Gastrocnemius medialis (tissue), 4 donors: Measurements from ENCODE around the gene DIP2C. TPM values are rescaled to one million over a fixed set of nuclear protein-coding genes. Genes with fewer than 3 reads are reported as not detected.

Source experiments
- ATAC-seq, 2 donors: fragments of 150-250 bp; one replicate each; pipeline ENCODE4 v1.9.1; 2016
- DNase-seq, 2 donors: peaks; one replicate each; pipeline ENCODE4 v3.0.0-alpha.2; 2019
- H3K27ac ChIP-seq, 4 donors: fragments of 200-600 bp; sonication (generic); 1 replicate in 1 of 4; 2 replicates in 3 of 4; pipeline ENCODE4 v1.5.1; 2016 to 2018; ENCODE audit warnings: mild to moderate bottlenecking in 2 of 4, moderate library complexity in 1 of 4
- H3K27me3 ChIP-seq, 3 donors: fragments of 200-600 bp; sonication (generic) in 2 of 3; 1 replicate in 1 of 3; 2 replicates in 2 of 3; pipeline versions ENCODE4 v1.5.1 to v1.6.0; 2016 to 2019; ENCODE audit warnings: mild to moderate bottlenecking in 1 of 3, moderate library complexity in 1 of 3
- H3K36me3 ChIP-seq, 2 donors: fragments of 200-600 bp; sonication (generic) in 1 of 2; one replicate each; pipeline ENCODE4 v1.5.1; 2017 to 2018
- H3K4me1 ChIP-seq, 2 donors: fragments of 200-600 bp; sonication (generic) in 1 of 2; one replicate each; pipeline ENCODE4 v1.5.1; 2016 to 2017; ENCODE audit warnings: mild to moderate bottlenecking in 2 of 2
- H3K4me3 ChIP-seq, 4 donors: fragments of 200-600 bp; sonication (generic) in 3 of 4; 1 replicate in 1 of 4; 2 replicates in 3 of 4; pipeline ENCODE4 v1.5.1; 2016 to 2019; ENCODE audit warnings: mild to moderate bottlenecking in 2 of 4
- H3K9me3 ChIP-seq, 3 donors: fragments of 200-600 bp; sonication (generic) in 2 of 3; 1 replicate in 1 of 3; 2 replicates in 2 of 3; pipeline ENCODE4 v1.5.1; 2016 to 2019
- POLR2A ChIP-seq, 2 donors: fragments of 450-650 bp; IDR thresholded peaks; one replicate each; pipeline ENCODE4 v1.6.1; 2017; ENCODE audit warnings: antibody characterized with exemption in 2 of 2, mild to moderate bottlenecking in 2 of 2, moderate library complexity in 2 of 2
- in situ Hi-C, 4 donors: fragments of 200-750 bp; cut with MboI; loops; one replicate each; pipeline versions ENCODE4 v1.15.0 to v1.8.0; 2017; ENCODE audit warnings: low sequenced_read_pairs in 4 of 4
- intact Hi-C: fragments of 100-400 bp; cut with DNase I; formaldehyde crosslinking; loops from one replicate; pipeline ENCODE4 v1.15.1; 2023; ENCODE audit warnings: low total_unique reads
- total RNA-seq, 4 donors: library from RNA; depleted of rRNA; stranded (reverse); fragments of >200 nt; gene quantifications; one replicate each; pipeline versions ENCODE4 v1.1.0 to v1.2.3, GENCODE V29; 2016
- TF ChIP-seq, protein P1 (sequence below), 5 experiments: fragments of 450-650 bp in 3 of 5; fragments of 200-600 bp in 2 of 5; sonication (generic) in 2 of 5; IDR thresholded peaks in 4 of 5; conservative IDR thresholded peaks in 1 of 5; 1 replicate in 4 of 5; 2 replicates in 1 of 5; pipeline ENCODE4 v1.5.1; 2016 to 2019; ENCODE audit warnings: antibody characterized with exemption in 5 of 5, mild to moderate bottlenecking in 3 of 5, moderate library complexity in 3 of 5

DIP2C gene
- total RNA-seq, 4 donors from 2014 or later: 19.1 to 60.0 (median 30.2) TPM

DNA sequence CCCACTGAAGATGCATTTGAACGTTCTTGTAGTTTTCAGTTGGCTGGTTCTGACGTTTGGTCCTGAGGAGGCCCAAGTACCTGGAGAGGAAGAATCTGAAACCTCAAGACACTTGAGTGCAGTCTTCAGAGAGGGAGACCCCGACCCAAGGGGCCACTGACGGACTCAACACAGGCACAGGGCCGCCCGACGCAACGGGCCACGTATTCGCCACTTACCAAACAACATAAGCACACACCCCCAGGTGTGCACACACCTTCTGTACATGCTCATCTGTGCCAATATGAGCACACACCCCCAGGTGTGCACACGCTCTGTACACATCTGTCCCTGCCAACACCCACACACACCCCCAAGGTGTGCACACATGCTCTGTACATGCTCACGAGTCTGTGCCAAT, 68.5 kb downstream of the DIP2C start:
- intact Hi-C loops: loop anchor here (10.0 kb wide), 2 partner anchors 254 to 424 kb away; partner anchors contain the start of gene IDI1
- H3K9me3 ChIP-seq: no peaks in the 10 kb centered on the region
- no peaks in the 10 kb centered on the region for H3K27me3 ChIP-seq
- peaks cover 65 to 80% of the 10 kb centered on the region in 2 donors for H3K4me1 ChIP-seq
- no peak for TF ChIP-seq POLR2A (IDR thresholded peaks at IDR 0.05)
- TF ChIP-seq, protein P1, sequence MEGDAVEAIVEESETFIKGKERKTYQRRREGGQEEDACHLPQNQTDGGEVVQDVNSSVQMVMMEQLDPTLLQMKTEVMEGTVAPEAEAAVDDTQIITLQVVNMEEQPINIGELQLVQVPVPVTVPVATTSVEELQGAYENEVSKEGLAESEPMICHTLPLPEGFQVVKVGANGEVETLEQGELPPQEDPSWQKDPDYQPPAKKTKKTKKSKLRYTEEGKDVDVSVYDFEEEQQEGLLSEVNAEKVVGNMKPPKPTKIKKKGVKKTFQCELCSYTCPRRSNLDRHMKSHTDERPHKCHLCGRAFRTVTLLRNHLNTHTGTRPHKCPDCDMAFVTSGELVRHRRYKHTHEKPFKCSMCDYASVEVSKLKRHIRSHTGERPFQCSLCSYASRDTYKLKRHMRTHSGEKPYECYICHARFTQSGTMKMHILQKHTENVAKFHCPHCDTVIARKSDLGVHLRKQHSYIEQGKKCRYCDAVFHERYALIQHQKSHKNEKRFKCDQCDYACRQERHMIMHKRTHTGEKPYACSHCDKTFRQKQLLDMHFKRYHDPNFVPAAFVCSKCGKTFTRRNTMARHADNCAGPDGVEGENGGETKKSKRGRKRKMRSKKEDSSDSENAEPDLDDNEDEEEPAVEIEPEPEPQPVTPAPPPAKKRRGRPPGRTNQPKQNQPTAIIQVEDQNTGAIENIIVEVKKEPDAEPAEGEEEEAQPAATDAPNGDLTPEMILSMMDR (IDR thresholded peaks at IDR 0.05 in 4 of 5, conservative IDR thresholded peaks at IDR 0.05 in 1 of 5): no peak
- ATAC-seq (no peak), DNase-seq (no peak)
- H3K4me3 ChIP-seq: no peak overlapping the region
- peak overlapping the region; percentile 1 to 66 (median 36) for H3K27ac ChIP-seq
- in situ Hi-C loops: no loop called here
- H3K36me3 ChIP-seq: no peaks in the 10 kb centered on the region

DNA sequence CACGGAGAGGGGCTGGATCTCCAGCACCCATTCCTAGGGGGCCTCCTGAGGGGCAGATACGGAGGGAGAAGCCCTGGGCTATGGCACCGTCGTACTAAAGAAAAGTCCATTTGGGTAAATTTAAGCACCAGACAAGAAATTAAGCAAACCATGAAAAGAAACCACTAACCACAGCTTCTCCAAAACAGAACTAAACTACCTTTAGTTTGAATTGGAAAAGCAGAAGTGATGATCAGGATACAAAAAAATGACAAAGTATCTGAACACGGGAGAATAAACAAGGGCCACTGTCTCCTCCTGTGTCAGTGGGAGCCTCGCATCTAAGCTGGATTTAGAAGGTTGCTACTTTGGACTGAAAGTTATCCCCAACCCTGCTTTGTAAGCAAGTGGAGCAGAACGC, 69.1 kb downstream of the DIP2C start:
- ATAC-seq: no peak
- H3K27me3 ChIP-seq: no peaks in the 10 kb centered on the region

DNA sequence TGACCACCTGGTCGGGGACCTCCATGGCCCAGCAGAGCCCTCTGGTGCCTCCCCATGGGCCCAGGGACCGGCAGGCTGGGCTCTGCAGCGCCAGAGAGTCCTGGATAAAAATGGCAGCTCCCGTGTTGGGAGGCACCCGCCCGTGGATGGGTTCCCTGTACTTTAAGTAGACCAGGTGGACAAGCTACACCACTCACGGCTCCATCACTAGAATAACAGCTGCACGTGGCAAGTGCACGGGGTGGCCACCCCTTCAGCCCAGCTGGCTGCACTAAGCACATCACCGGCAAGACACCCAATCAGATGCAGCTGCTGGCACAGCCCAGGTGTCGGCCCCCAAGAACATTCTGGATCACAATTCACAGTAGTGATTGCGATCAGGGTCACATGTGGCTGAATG, 69.8 kb downstream of the DIP2C start:
- Histone ChIP-seq H3K36me3 (no peaks in the 10 kb centered on the region), H3K27ac (peak overlapping the region; percentile 7 to 66 (median 36)), H3K27me3 (no peaks in the 10 kb centered on the region), H3K4me1 (peaks cover 64 to 80% of the 10 kb centered on the region in 2 donors), H3K9me3 (no peaks in the 10 kb centered on the region), H3K4me3 (no peak overlapping the region)
- DNase-seq (no peak), ATAC-seq (no peak)
- intact Hi-C loops (loop anchor here (2.0 to 10.0 kb wide), 3 partner anchors 109 to 425 kb away; partner anchors contain the start of gene IDI1), in situ Hi-C loops (loop anchor here in 1 of 4 donors (10.0 kb wide), 1 partner anchor 65 kb away; the partner anchor contains the start of gene DIP2C)
- TF ChIP-seq POLR2A (IDR thresholded peaks at IDR 0.05): no peak
- TF ChIP-seq, protein P1 (IDR thresholded peaks at IDR 0.05 in 4 of 5, conservative IDR thresholded peaks at IDR 0.05 in 1 of 5): no peak

More for the DNA sequence above, 69.1 kb downstream of the DIP2C start:
- H3K27ac ChIP-seq: peak overlapping the region; percentile 1 to 66 (median 36)
- H3K4me1 ChIP-seq: peaks cover 65 to 80% of the 10 kb centered on the region in 2 donors
- no peak overlapping the region for H3K4me3 ChIP-seq
- intact Hi-C loops: loop anchor here (10.0 kb wide), 2 partner anchors 254 to 424 kb away; partner anchors contain the start of gene IDI1
- H3K36me3 ChIP-seq: no peaks in the 10 kb centered on the region
- H3K9me3 ChIP-seq: no peaks in the 10 kb centered on the region
- DNase-seq: no peak
- in situ Hi-C loops: no loop called here
- no peak for TF ChIP-seq POLR2A (IDR thresholded peaks at IDR 0.05)
- TF ChIP-seq, protein P1 (IDR thresholded peaks at IDR 0.05 in 4 of 5, conservative IDR thresholded peaks at IDR 0.05 in 1 of 5): no peak

DNA sequence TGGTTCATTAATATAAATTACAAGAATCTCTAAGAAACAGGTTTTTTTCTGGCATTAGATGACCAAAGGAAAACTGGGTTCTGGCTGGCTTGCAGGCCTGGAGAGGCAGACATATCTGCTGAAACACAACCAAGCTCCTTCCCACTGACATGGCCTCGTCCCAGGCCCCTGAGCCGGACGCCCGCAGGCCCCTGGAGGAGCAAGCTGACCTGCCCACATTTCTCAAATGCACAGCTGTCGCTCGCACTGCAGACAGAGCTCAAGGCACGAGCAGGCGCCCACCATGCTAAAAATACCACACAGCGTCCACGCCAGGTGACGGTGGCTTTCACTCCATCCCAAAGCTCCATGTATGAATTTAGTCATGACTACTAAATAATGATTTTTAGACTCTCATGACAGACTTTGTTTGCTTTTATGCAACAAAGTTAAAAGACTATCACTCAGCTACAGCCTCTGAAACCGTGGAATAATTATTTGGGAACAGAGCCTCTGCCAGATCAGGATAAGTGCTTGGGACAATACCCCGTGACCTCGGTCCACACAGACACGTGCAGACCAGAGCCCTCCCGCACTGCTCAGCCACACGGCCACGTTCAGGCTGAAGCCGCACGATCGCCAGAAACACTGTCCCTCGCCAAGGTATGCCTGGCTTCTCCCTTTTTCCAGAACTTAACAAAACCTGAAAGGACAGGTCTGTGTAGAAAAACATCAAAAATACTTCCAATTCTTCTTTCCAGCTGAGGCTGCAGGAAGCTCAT, 71.1 kb downstream of the DIP2C start:
- Histone ChIP-seq H3K4me1 (peaks cover 67 to 81% of the 10 kb centered on the region in 2 donors), H3K27ac (peak overlapping the region; percentile 61 to 75 (median 65)), H3K36me3 (no peaks in the 10 kb centered on the region), H3K4me3 (no peak overlapping the region), H3K27me3 (no peaks in the 10 kb centered on the region), H3K9me3 (no peaks in the 10 kb centered on the region)
- DNase-seq (peak; percentile 58 to 86), ATAC-seq (peak; percentile 61 to 78)
- in situ Hi-C loops (loop anchor here in 1 of 4 donors (10.0 kb wide), 1 partner anchor 66 kb away; the partner anchor contains the start of gene DIP2C), intact Hi-C loops (loop anchor here (2.0 kb wide), 1 partner anchor 108 kb away; no protein-coding TSS in a partner anchor)
- TF ChIP-seq, protein P1 (IDR thresholded peaks at IDR 0.05 in 4 of 5, conservative IDR thresholded peaks at IDR 0.05 in 1 of 5): no peak
- peak in 1 of 2 donors; percentile 36 for TF ChIP-seq POLR2A (IDR thresholded peaks at IDR 0.05)
